ENCODE results near the gene TNNC1. TPM values are rescaled to one million over a fixed set of nuclear protein-coding genes. Genes with fewer than 3 reads are reported as not detected.

TNNC1 gene
- total RNA-seq, 1 donor from 2014 or later: 0.23 TPM

- intact Hi-C loops (cut with micrococcal nuclease): loop anchor here (10.0 kb wide), 1 partner anchor 226 kb away; the partner anchor contains the start of genes GNL3 and PBRM1
These were observed 5.1 kb upstream of the TNNC1 start for GRCh38 chr3:52458770-52459545.

GRCh38 chr3:52458031-52458760 lies 4.4 kb upstream of the TNNC1 start:
- intact Hi-C loops (cut with micrococcal nuclease): loop anchor here (10.0 kb wide), 1 partner anchor 227 kb away; the partner anchor contains the start of genes GNL3 and PBRM1

GRCh38 chr3:52456800-52457183 lies 3.0 kb upstream of the TNNC1 start:
- intact Hi-C loops (cut with micrococcal nuclease): loop anchor here (10.0 kb wide), 1 partner anchor 228 kb away; the partner anchor contains the start of genes GNL3 and PBRM1

- intact Hi-C loops (cut with micrococcal nuclease): loop anchor here (10.0 kb wide), 1 partner anchor 229 kb away; the partner anchor contains the start of genes GNL3 and PBRM1
These were observed 2.4 kb upstream of the TNNC1 start for GRCh38 chr3:52456169-52456799.

GRCh38 chr3:52455283-52456168 lies 1.7 kb upstream of the TNNC1 start, which contains the start of gene NISCH:
TSS of gene NISCH (plus strand) at chr3:52455604. CDS start at chr3:52455642, 38 bp downstream.
- intact Hi-C loops (cut with micrococcal nuclease): loop anchor here (1.0 to 10.0 kb wide), 3 partner anchors 8 to 229 kb away; partner anchors contain the start of genes GNL3, PBRM1 and UQCC5

GRCh38 chr3:52454938-52455282 lies 1.1 kb upstream of the TNNC1 start:
- intact Hi-C loops (cut with micrococcal nuclease): loop anchor here (1.0 to 10.0 kb wide), 3 partner anchors 8 to 230 kb away; partner anchors contain the start of genes GNL3, PBRM1 and UQCC5

- intact Hi-C loops (cut with micrococcal nuclease): loop anchor here (10.0 kb wide), 1 partner anchor 230 kb away; the partner anchor contains the start of genes GNL3 and PBRM1
These were observed 553 bp upstream of the TNNC1 start for GRCh38 chr3:52454250-52454937.

GRCh38 chr3:52452570-52453221 lies 1.1 kb downstream of the TNNC1 start:
- intact Hi-C loops (cut with micrococcal nuclease): loop anchor here (10.0 kb wide), 1 partner anchor 232 kb away; the partner anchor contains the start of genes GNL3 and PBRM1

GRCh38 chr3:52452126-52452525 lies 1.7 kb downstream of the TNNC1 start:
- intact Hi-C loops (cut with micrococcal nuclease): loop anchor here (10.0 kb wide), 1 partner anchor 233 kb away; the partner anchor contains the start of genes GNL3 and PBRM1

GRCh38 chr3:52451237-52452083 lies 2.4 kb downstream of the TNNC1 start:
- intact Hi-C loops (cut with micrococcal nuclease): loop anchor here (10.0 kb wide), 1 partner anchor 233 kb away; the partner anchor contains the start of genes GNL3 and PBRM1

- intact Hi-C loops (cut with micrococcal nuclease): loop anchor here (10.0 kb wide), 1 partner anchor 234 kb away; the partner anchor contains the start of genes GNL3 and PBRM1
These were observed 3.2 kb downstream of the TNNC1 start for GRCh38 chr3:52450489-52451236.

- intact Hi-C loops (cut with micrococcal nuclease): loop anchor here (1.0 to 5.0 kb wide), 5 partner anchors 8 to 225 kb away; partner anchors contain the start of genes NISCH and TWF2
These were observed 6.1 kb downstream of the TNNC1 start for GRCh38 chr3:52447512-52448355.

GRCh38 chr3:52446631-52447511 lies 7.0 kb downstream of the TNNC1 start:
- intact Hi-C loops (cut with micrococcal nuclease): loop anchor here (1.0 to 5.0 kb wide), 5 partner anchors 8 to 225 kb away; partner anchors contain the start of genes NISCH and TWF2

- intact Hi-C loops (cut with micrococcal nuclease): loop anchor here (2.0 to 5.0 kb wide), 3 partner anchors 107 to 224 kb away; partner anchors contain the start of gene TWF2
These were observed 7.8 kb downstream of the TNNC1 start for GRCh38 chr3:52446042-52446441.

Measured in T-helper 2 cell treated with Interferon-gamma antibody and Interleukin-4, amounts not matched to agents 100 ng/mL and 5 ng/mL, for 36 hours (primary cell).